Parathyroid adenoma (tissue), 2 donors: Measurements from ENCODE around the gene SMOC1.

Experiments used
- H2AFZ ChIP-seq: fragments of 300-600 bp; sonication (generic); one replicate; pipeline ENCODE4 v1.7.0; 2017; ENCODE audit warnings: antibody characterized with exemption, mild to moderate bottlenecking
- H3K27ac ChIP-seq: fragments of 300-600 bp; sonication (generic); one replicate; pipeline ENCODE4 v1.7.0; 2017
- H3K27me3 ChIP-seq: fragments of 300-600 bp; sonication (generic); one replicate; pipeline ENCODE4 v1.7.0; 2017; ENCODE audit warnings: low read length; ENCODE audit not compliant: control insufficient read depth, insufficient read depth
- H3K36me3 ChIP-seq: fragments of 300-600 bp; sonication (generic); one replicate; pipeline ENCODE4 v1.7.0; 2017; ENCODE audit warnings: low read length; ENCODE audit not compliant: control insufficient read depth, insufficient read depth
- H3K4me1 ChIP-seq: fragments of 300-600 bp; sonication (generic); one replicate; pipeline ENCODE4 v1.7.0; 2017; ENCODE audit warnings: control low read depth
- H3K4me2 ChIP-seq: fragments of 300-600 bp; sonication (generic); one replicate; pipeline ENCODE4 v1.7.0; 2017; ENCODE audit warnings: low read length
- H3K4me3 ChIP-seq: fragments of 300-600 bp; sonication (generic); one replicate; pipeline ENCODE4 v1.7.0; 2017; ENCODE audit warnings: low read depth, low read length
- H3K79me2 ChIP-seq: fragments of 300-600 bp; sonication (generic); one replicate; pipeline ENCODE4 v1.7.0; 2017; ENCODE audit warnings: control low read depth
- H3K9ac ChIP-seq: fragments of 300-600 bp; sonication (generic); one replicate; pipeline ENCODE4 v1.7.0; 2017; ENCODE audit warnings: mild to moderate bottlenecking
- H3K9me3 ChIP-seq: fragments of 300-600 bp; sonication (generic); one replicate; pipeline ENCODE4 v1.7.0; 2017; ENCODE audit warnings: low read length; ENCODE audit not compliant: control insufficient read depth
- TF ChIP-seq, protein P1 (sequence below): fragments of 300-600 bp; sonication (generic); IDR thresholded peaks from one replicate; pipeline ENCODE4 v1.7.0; 2017; ENCODE audit warnings: antibody characterized with exemption, mild to moderate bottlenecking
- donor health status: primary hyperparathyroidism.

SMOC1 gene

DNA sequence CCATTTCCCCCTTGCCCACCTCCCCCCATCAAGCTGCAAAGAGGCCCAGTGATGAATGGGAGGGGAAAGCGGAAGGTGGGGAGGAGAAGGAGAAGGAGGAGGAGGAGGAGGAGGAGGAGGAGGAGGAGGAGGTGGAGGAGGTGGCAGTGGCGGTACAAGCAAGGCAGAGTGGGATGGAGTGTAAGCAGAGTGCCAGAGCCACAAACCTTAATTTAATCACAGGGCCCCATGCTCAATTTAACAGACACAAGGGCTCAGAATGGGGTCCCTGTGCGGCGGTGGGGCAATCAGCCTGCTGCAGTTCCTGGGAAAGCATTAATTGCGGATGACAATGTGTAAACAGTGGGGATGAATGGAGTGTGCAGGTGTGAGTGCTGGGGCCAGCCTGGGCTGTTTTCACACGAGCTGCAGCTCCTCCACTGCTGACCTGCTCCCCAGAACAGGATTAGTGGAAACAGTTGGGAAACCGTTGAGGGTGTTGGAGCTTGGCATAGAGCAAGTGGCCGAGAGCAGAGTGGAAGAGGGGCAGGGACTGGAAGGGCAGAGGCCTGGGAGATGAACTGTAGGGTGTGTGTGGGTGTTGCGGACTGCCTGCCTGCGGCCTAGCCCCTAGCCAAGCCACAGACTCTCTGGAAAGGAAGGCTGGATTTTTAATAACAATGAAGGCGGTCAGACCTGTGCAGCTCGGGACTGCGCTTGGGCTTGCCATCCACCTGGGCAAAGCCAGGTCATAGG is 36.4 kb upstream of the SMOC1 start:
- Histone ChIP-seq H3K4me2 (no peak overlapping the region), H3K27me3 (no peaks in the 10 kb centered on the region), H3K4me3 (no peak overlapping the region), H3K9me3 (no peaks in the 10 kb centered on the region), H3K9ac (no peak overlapping the region), H3K36me3 (no peaks in the 10 kb centered on the region), H3K79me2 (no peaks in the 10 kb centered on the region), H3K4me1 (no peaks in the 10 kb centered on the region), H3K27ac (no peak overlapping the region), H2AFZ (no peak overlapping the region)
- TF ChIP-seq, protein P1, sequence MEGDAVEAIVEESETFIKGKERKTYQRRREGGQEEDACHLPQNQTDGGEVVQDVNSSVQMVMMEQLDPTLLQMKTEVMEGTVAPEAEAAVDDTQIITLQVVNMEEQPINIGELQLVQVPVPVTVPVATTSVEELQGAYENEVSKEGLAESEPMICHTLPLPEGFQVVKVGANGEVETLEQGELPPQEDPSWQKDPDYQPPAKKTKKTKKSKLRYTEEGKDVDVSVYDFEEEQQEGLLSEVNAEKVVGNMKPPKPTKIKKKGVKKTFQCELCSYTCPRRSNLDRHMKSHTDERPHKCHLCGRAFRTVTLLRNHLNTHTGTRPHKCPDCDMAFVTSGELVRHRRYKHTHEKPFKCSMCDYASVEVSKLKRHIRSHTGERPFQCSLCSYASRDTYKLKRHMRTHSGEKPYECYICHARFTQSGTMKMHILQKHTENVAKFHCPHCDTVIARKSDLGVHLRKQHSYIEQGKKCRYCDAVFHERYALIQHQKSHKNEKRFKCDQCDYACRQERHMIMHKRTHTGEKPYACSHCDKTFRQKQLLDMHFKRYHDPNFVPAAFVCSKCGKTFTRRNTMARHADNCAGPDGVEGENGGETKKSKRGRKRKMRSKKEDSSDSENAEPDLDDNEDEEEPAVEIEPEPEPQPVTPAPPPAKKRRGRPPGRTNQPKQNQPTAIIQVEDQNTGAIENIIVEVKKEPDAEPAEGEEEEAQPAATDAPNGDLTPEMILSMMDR, result no peak

- Histone ChIP-seq H3K9me3 (no peaks in the 10 kb centered on the region), H2AFZ (no peak overlapping the region), H3K36me3 (no peaks in the 10 kb centered on the region), H3K27me3 (no peaks in the 10 kb centered on the region), H3K4me3 (no peak overlapping the region), H3K27ac (no peak overlapping the region), H3K9ac (no peak overlapping the region), H3K79me2 (no peaks in the 10 kb centered on the region), H3K4me2 (no peak overlapping the region), H3K4me1 (no peaks in the 10 kb centered on the region)
- TF ChIP-seq, protein P1, result no peak
Observed at GRCh38 chr14:69844171-69844570, 35.0 kb upstream of the SMOC1 start.

DNA sequence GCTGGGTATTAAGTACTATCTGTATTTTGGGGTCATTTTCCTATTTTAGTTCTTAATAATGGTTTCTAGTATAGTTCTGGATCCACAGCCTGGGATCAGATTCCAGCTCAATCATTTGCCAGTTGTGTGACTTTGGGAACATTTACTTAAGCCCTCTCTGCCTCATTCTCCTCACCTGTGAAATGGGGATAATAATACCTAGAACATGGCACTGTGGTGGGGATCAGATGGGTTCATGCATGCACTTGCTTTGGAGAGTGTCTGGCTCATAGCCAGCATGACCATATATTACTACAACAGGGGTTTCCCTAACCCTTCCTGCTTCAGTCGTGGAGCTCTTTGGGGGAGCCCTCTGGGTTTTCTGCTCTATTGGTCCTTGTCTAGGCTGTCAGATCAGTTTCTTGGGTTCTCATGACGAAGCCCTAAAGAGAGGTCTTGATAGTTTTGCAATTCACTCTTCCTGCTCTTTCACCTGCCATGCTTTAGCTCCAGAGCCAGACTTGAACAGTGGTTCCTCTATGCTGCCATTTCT is 34.1 kb upstream of the SMOC1 start:
- Histone ChIP-seq H3K4me1 (no peaks in the 10 kb centered on the region), H3K27ac (no peak overlapping the region), H3K4me3 (no peak overlapping the region), H3K4me2 (no peak overlapping the region), H3K9me3 (no peaks in the 10 kb centered on the region), H2AFZ (no peak overlapping the region), H3K9ac (no peak overlapping the region), H3K79me2 (no peaks in the 10 kb centered on the region), H3K27me3 (no peaks in the 10 kb centered on the region), H3K36me3 (no peaks in the 10 kb centered on the region)
- TF ChIP-seq, protein P1, result no peak

DNA sequence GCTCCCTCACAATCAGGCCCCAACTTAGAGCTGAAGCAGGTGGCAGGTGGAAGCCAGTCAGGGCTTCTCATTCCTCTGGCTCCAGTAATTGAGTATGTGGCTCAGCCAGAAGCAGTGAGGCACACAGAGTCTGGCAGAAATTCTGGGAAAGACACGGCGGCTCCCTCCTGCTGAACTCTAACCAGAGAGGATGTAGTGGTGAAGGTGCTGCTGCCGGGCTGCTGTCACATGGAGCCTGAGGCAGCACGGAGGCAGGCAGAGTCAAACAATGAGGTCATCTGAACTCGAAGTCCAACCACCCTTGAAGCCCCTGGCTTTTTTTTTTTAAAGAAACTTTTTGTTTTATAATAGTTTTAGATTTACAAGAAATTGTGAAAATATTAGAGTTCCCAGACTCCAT is 33.4 kb upstream of the SMOC1 start:
- H3K27me3 ChIP-seq, result no peaks in the 10 kb centered on the region
- no peak overlapping the region for H3K27ac ChIP-seq
- H3K4me2 ChIP-seq, result no peak overlapping the region
- no peak overlapping the region for H3K9ac ChIP-seq
- TF ChIP-seq, protein P1, result no peak
- no peak overlapping the region for H2AFZ ChIP-seq
- H3K4me3 ChIP-seq, result no peak overlapping the region
- H3K4me1 ChIP-seq, result no peaks in the 10 kb centered on the region
- no peaks in the 10 kb centered on the region for H3K36me3 ChIP-seq
- no peaks in the 10 kb centered on the region for H3K9me3 ChIP-seq
- H3K79me2 ChIP-seq, result no peaks in the 10 kb centered on the region

DNA sequence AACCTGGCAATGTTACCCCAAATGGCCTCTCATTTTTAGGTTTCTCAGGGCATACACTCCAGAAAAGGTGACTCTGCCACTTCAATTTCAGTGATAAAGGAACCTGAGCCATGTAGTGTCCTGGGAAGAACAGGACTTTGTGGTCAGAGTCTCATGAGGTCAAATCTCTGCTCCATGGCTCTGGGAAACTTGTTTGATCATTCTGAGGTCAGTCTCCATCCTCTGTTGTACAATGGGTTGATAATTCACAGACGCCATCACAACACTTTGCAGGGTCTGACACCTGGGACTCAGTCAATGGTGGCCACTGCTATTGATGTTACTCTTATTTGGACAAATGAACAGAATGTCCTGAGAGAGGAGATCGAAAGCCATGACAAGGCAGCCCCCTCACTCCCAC is 31.1 kb upstream of the SMOC1 start:
- TF ChIP-seq, protein P1, result no peak
- no peaks in the 10 kb centered on the region for H3K9me3 ChIP-seq
- no peak overlapping the region for H3K9ac ChIP-seq
- H3K4me2 ChIP-seq, result no peak overlapping the region
- H3K36me3 ChIP-seq, result no peaks in the 10 kb centered on the region
- no peak overlapping the region for H3K4me3 ChIP-seq
- no peak overlapping the region for H2AFZ ChIP-seq
- H3K79me2 ChIP-seq, result no peaks in the 10 kb centered on the region
- no peaks in the 10 kb centered on the region for H3K27me3 ChIP-seq
- H3K27ac ChIP-seq, result no peak overlapping the region
- H3K4me1 ChIP-seq, result no peaks in the 10 kb centered on the region
